Parathyroid adenoma (tissue), 2 donors: ENCODE results near the gene LY6G6D.

Source experiments
- H2AFZ ChIP-seq: fragments of 300-600 bp; sonication (generic); one replicate; pipeline ENCODE4 v1.7.0; 2017; ENCODE audit warnings: antibody characterized with exemption, mild to moderate bottlenecking
- H3K27ac ChIP-seq: fragments of 300-600 bp; sonication (generic); one replicate; pipeline ENCODE4 v1.7.0; 2017
- H3K27me3 ChIP-seq: fragments of 300-600 bp; sonication (generic); one replicate; pipeline ENCODE4 v1.7.0; 2017; ENCODE audit warnings: low read length; ENCODE audit not compliant: control insufficient read depth, insufficient read depth
- H3K36me3 ChIP-seq: fragments of 300-600 bp; sonication (generic); one replicate; pipeline ENCODE4 v1.7.0; 2017; ENCODE audit warnings: low read length; ENCODE audit not compliant: control insufficient read depth, insufficient read depth
- H3K4me1 ChIP-seq: fragments of 300-600 bp; sonication (generic); one replicate; pipeline ENCODE4 v1.7.0; 2017; ENCODE audit warnings: control low read depth
- H3K4me2 ChIP-seq: fragments of 300-600 bp; sonication (generic); one replicate; pipeline ENCODE4 v1.7.0; 2017; ENCODE audit warnings: low read length
- H3K4me3 ChIP-seq: fragments of 300-600 bp; sonication (generic); one replicate; pipeline ENCODE4 v1.7.0; 2017; ENCODE audit warnings: low read depth, low read length
- H3K79me2 ChIP-seq: fragments of 300-600 bp; sonication (generic); one replicate; pipeline ENCODE4 v1.7.0; 2017; ENCODE audit warnings: control low read depth
- H3K9ac ChIP-seq: fragments of 300-600 bp; sonication (generic); one replicate; pipeline ENCODE4 v1.7.0; 2017; ENCODE audit warnings: mild to moderate bottlenecking
- H3K9me3 ChIP-seq: fragments of 300-600 bp; sonication (generic); one replicate; pipeline ENCODE4 v1.7.0; 2017; ENCODE audit warnings: low read length; ENCODE audit not compliant: control insufficient read depth
- TF ChIP-seq, protein P1 (sequence below): fragments of 300-600 bp; sonication (generic); IDR thresholded peaks from one replicate; pipeline ENCODE4 v1.7.0; 2017; ENCODE audit warnings: antibody characterized with exemption, mild to moderate bottlenecking
- donor health status: primary hyperparathyroidism.

LY6G6D gene

DNA sequence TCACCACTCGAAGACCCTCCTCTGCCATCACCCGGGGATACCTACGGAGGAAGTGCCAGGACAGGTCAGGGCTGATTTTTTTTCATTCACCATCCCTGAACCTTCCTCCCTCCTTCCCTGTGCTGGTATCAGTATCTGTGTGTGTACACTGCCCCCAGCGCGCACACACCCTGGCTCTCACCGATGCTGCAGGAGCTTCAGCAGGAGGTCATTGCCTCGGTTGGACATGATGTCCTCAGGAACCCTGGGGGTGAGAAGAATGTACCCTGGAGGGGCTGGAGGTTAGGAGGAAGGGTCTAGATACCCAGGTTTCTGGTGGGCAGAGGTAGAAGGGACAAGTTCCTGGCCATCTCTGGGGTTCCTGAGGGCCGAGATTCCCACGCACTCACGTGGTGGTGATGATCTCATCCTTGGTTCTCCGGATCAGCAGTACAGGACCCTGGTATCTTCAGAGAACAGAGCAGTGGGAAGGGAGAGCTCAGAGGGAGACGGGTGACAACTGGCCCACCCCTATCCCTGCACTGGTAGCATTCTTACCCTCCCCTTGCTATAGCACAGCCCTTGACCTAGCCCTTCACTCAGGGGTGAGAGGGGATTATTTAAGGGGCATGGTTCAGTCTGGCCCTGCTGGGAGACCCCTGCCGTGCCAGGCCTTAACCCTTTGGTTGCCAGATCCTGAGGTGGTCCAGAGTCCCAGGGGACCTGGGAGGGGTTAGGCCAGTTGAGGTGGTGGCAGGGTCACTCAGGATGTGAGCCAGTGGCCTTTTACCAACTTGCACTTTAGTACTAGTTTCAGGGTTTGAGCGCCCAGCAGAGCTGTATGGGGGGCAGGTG, 27.1 kb upstream of the LY6G6D start:
- no peaks in the 10 kb centered on the region for H3K79me2 ChIP-seq
- H3K9ac ChIP-seq, result no peak overlapping the region
- no peaks in the 10 kb centered on the region for H3K4me1 ChIP-seq
- H3K9me3 ChIP-seq, result no peaks in the 10 kb centered on the region
- no peak overlapping the region for H3K4me2 ChIP-seq
- no peaks in the 10 kb centered on the region for H3K36me3 ChIP-seq
- H2AFZ ChIP-seq, result no peak overlapping the region
- no peaks in the 10 kb centered on the region for H3K27me3 ChIP-seq
- TF ChIP-seq, protein P1, sequence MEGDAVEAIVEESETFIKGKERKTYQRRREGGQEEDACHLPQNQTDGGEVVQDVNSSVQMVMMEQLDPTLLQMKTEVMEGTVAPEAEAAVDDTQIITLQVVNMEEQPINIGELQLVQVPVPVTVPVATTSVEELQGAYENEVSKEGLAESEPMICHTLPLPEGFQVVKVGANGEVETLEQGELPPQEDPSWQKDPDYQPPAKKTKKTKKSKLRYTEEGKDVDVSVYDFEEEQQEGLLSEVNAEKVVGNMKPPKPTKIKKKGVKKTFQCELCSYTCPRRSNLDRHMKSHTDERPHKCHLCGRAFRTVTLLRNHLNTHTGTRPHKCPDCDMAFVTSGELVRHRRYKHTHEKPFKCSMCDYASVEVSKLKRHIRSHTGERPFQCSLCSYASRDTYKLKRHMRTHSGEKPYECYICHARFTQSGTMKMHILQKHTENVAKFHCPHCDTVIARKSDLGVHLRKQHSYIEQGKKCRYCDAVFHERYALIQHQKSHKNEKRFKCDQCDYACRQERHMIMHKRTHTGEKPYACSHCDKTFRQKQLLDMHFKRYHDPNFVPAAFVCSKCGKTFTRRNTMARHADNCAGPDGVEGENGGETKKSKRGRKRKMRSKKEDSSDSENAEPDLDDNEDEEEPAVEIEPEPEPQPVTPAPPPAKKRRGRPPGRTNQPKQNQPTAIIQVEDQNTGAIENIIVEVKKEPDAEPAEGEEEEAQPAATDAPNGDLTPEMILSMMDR, result no peak
- no peak overlapping the region for H3K27ac ChIP-seq
- no peak overlapping the region for H3K4me3 ChIP-seq

DNA sequence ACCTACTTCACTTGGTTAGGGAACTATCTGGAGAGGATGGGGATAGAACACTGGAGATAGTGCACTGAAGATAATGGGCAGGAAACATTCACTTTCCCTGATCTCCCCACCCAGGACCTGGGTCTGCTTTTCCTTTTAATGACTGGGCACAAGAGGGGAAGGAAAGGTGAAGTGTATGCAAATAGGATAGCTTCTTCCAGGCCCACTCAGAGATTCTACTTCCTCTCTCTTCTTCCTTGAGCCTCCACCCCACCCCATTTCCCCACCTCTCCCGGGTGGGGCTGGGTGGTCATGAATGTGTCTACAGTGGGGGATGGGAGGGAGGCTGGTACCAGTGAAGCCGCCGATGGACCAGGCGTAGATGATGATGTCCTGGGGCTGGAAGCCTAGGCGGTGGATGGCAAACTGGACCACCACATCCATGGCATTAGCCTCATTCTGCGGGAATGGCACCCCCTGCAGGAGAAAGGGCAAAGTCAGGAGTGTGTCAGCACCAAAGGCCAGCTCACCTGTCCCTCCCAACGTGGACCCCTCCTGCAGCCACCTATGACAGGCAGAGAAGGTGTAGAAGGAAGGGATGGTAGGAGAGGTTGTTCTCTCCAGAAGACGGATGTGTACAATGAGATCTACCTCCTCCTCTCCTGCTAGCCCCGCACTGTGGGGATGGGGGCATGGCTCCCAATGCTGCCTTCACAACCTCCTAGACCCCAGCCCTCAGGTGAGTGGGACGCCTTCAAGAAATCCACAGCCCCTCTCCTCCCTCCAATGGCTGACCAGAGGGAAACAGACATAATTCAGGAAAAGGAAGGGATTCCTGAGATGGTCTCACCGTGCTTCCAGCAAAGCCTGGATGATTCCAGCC, 25.7 kb upstream of the LY6G6D start:
- Histone ChIP-seq H2AFZ (no peak overlapping the region), H3K27me3 (no peaks in the 10 kb centered on the region), H3K4me3 (no peak overlapping the region), H3K9ac (no peak overlapping the region), H3K4me2 (no peak overlapping the region), H3K36me3 (no peaks in the 10 kb centered on the region), H3K9me3 (no peaks in the 10 kb centered on the region), H3K27ac (no peak overlapping the region), H3K79me2 (no peaks in the 10 kb centered on the region), H3K4me1 (no peaks in the 10 kb centered on the region)
- TF ChIP-seq, protein P1, result no peak

DNA sequence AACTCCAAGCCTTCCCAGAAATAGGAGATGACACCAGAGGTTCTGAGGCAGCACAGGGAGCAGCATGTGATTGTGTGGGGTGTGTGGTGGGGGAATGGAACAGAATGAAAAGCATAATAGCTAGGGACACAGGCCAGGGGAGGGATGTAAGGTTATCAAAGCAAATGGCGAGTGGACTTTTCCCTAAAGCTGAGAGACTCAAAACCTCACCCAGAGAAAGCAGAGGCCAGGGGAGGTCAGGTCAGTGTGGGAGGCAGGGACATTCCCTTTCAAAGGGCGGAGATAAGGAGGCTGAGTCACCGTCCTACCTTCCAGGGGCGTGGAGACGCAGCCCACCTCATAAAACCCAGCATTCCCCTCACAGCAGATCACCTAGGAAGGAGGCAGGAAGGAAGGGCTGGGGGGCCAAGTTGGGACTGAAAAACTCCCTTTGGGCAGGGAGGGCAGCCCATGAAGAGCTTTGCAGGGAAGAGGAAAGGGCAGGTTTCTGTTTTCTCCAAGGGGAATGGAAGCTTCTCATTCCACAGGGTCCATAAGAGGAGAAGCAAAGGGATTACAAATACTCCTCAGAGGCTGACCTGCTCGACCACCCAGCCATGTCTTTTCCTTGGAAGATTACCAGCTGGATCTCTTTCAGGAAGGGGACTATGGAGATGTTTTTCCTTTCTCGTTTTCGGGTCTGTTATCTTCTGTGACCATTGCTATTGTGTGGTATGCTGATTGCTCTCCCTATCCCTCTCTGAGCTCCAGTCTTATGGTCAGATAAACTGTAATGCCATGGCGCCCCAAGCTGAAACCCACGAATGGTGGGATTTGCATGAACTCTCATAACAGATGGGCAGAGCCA, 24.7 kb upstream of the LY6G6D start:
- no peaks in the 10 kb centered on the region for H3K79me2 ChIP-seq
- H3K9ac ChIP-seq, result no peak overlapping the region
- TF ChIP-seq, protein P1, result no peak
- no peaks in the 10 kb centered on the region for H3K27me3 ChIP-seq
- no peaks in the 10 kb centered on the region for H3K4me1 ChIP-seq
- no peak overlapping the region for H3K4me3 ChIP-seq
- H2AFZ ChIP-seq, result no peak overlapping the region
- no peak overlapping the region for H3K4me2 ChIP-seq
- H3K9me3 ChIP-seq, result no peaks in the 10 kb centered on the region
- no peak overlapping the region for H3K27ac ChIP-seq
- H3K36me3 ChIP-seq, result no peaks in the 10 kb centered on the region

DNA sequence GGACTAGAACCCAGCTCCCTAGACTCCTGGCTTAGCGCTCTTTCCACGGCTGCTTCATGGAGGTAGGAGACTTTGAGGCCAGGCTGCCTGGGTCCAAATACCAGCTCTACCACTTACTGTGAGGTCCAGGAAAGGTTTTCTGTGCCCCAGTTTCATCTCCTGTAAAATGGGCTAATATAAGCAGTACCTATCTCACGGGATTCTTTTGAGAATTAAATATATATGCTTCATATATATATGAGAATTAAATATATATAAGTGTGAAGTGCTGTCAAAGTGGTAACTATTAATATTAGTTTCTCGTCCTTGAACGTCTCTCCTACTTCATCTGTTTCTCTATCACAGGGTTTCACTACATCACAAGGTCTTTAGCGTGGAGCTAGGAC, 24.1 kb upstream of the LY6G6D start:
- H3K4me1 ChIP-seq, result no peaks in the 10 kb centered on the region
- no peaks in the 10 kb centered on the region for H3K9me3 ChIP-seq
- no peak overlapping the region for H3K27ac ChIP-seq
- no peak overlapping the region for H3K4me2 ChIP-seq
- H3K27me3 ChIP-seq, result no peaks in the 10 kb centered on the region
- H3K4me3 ChIP-seq, result no peak overlapping the region
- no peaks in the 10 kb centered on the region for H3K36me3 ChIP-seq
- H2AFZ ChIP-seq, result no peak overlapping the region
- no peaks in the 10 kb centered on the region for H3K79me2 ChIP-seq
- no peak overlapping the region for H3K9ac ChIP-seq
- TF ChIP-seq, protein P1, result no peak
